ENCODE measurements around the gene SPOP. TPM values are rescaled to one million over a fixed set of nuclear protein-coding genes. Genes with fewer than 3 reads are reported as not detected.
A peak's percentile ranks its signal among the peaks of the same experiment; 100 is the strongest.

The SPOP gene
- total and polyA plus RNA-seq, 5 donors from 2014 or later: 66.3 to 123 (median 97.4) TPM

GRCh38 chr17:49633250-49633649 is 44.6 kb downstream of the SPOP start:
- no peaks in the 10 kb centered on the region for H3K27me3 Mint-ChIP-seq
- no peaks in the 10 kb centered on the region for H3K9me3 Mint-ChIP-seq
- peaks cover 25 to 65% (median 46%) of the 10 kb centered on the region in 4 donors for H3K4me1 Mint-ChIP-seq

GRCh38 chr17:49632201-49632600 is 45.7 kb downstream of the SPOP start:
- Histone ChIP-seq H3K27me3 (ENCODE audit: control insufficient read depth, insufficient read depth, low read length) (no peaks in the 10 kb centered on the region), H3K4me3 (ENCODE audit: low read depth, low read length) (no peak overlapping the region), H3K27ac (ENCODE audit: insufficient read depth, low read length, poor library complexity, severe bottlenecking) (no peak overlapping the region), H3K4me1 (ENCODE audit: control insufficient read depth, insufficient read depth, low read length, poor library complexity, severe bottlenecking) (peaks cover 7% of the 10 kb centered on the region), H3K36me3 (ENCODE audit: control insufficient read depth, insufficient read depth, low read length) (peaks cover 4% of the 10 kb centered on the region), H3K9me3 (ENCODE audit: control insufficient read depth in 2 of 2, low read length in 2 of 2) (no peaks in the 10 kb centered on the region)
- Mint-ChIP-seq H3K9me3 (no peaks in the 10 kb centered on the region), H3K27ac (no peak overlapping the region), H3K4me3 (no peak overlapping the region), H3K36me3 (peaks cover 10% of the 10 kb centered on the region), H3K4me1 (peaks cover 28 to 67% (median 48%) of the 10 kb centered on the region in 4 donors), H3K27me3 (no peaks in the 10 kb centered on the region)
- DNase-seq (no peak), ATAC-seq (ENCODE audit: low read depth in 2 of 2) (no peak)

More at GRCh38 chr17:49633250-49633649, 44.6 kb downstream of the SPOP start:
- ATAC-seq (ENCODE audit: low read depth in 2 of 2) (no peak), DNase-seq (no peak)
- Mint-ChIP-seq H3K36me3 (peaks cover 9% of the 10 kb centered on the region), H3K4me3 (no peak overlapping the region), H3K27ac (peak overlapping the region in 2 of 3 donors; percentile 29 to 35)
- no peaks in the 10 kb centered on the region for H3K27me3 ChIP-seq (ENCODE audit: control insufficient read depth, insufficient read depth, low read length)
- H3K4me1 ChIP-seq (ENCODE audit: control insufficient read depth, insufficient read depth, low read length, poor library complexity, severe bottlenecking): peaks cover 7% of the 10 kb centered on the region
- H3K4me3 ChIP-seq (ENCODE audit: low read depth, low read length): no peak overlapping the region
- H3K36me3 ChIP-seq (ENCODE audit: control insufficient read depth, insufficient read depth, low read length): peaks cover 4% of the 10 kb centered on the region
- no peaks in the 10 kb centered on the region for H3K9me3 ChIP-seq (ENCODE audit: control insufficient read depth in 2 of 2, low read length in 2 of 2)
- H3K27ac ChIP-seq (ENCODE audit: insufficient read depth, low read length, poor library complexity, severe bottlenecking): no peak overlapping the region

- peaks cover 7% of the 10 kb centered on the region for H3K4me1 ChIP-seq (ENCODE audit: control insufficient read depth, insufficient read depth, low read length, poor library complexity, severe bottlenecking)
- H3K27ac ChIP-seq (ENCODE audit: insufficient read depth, low read length, poor library complexity, severe bottlenecking): no peak overlapping the region
- DNase-seq (no peak), ATAC-seq (ENCODE audit: low read depth in 2 of 2) (no peak)
- Mint-ChIP-seq H3K4me3 (peak overlapping the region in 2 of 4 donors; percentile 4 to 14), H3K4me1 (peaks cover 28 to 66% (median 48%) of the 10 kb centered on the region in 4 donors), H3K27me3 (no peaks in the 10 kb centered on the region), H3K9me3 (no peaks in the 10 kb centered on the region), H3K36me3 (peaks cover 10% of the 10 kb centered on the region), H3K27ac (peak overlapping the region in 1 of 3 donors; percentile 55)
- peaks cover 4% of the 10 kb centered on the region for H3K36me3 ChIP-seq (ENCODE audit: control insufficient read depth, insufficient read depth, low read length)
- no peaks in the 10 kb centered on the region for H3K27me3 ChIP-seq (ENCODE audit: control insufficient read depth, insufficient read depth, low read length)
- no peaks in the 10 kb centered on the region for H3K9me3 ChIP-seq (ENCODE audit: control insufficient read depth in 2 of 2, low read length in 2 of 2)
- no peak overlapping the region for H3K4me3 ChIP-seq (ENCODE audit: low read depth, low read length)
Measured at GRCh38 chr17:49631496-49631895, 46.4 kb downstream of the SPOP start.

- DNase-seq (no peak), ATAC-seq (ENCODE audit: low read depth in 2 of 2) (no peak)
- Mint-ChIP-seq H3K4me3 (peak overlapping the region in 3 of 4 donors; percentile 4 to 38 (median 34)), H3K27ac (peak overlapping the region; percentile 47 to 67 (median 66)), H3K36me3 (peaks cover 10% of the 10 kb centered on the region), H3K9me3 (no peaks in the 10 kb centered on the region), H3K27me3 (no peaks in the 10 kb centered on the region), H3K4me1 (peaks cover 33 to 69% (median 47%) of the 10 kb centered on the region in 4 donors)
- H3K36me3 ChIP-seq (ENCODE audit: control insufficient read depth, insufficient read depth, low read length): no peaks in the 10 kb centered on the region
- H3K27ac ChIP-seq (ENCODE audit: insufficient read depth, low read length, poor library complexity, severe bottlenecking): no peak overlapping the region
- no peaks in the 10 kb centered on the region for H3K9me3 ChIP-seq (ENCODE audit: control insufficient read depth in 2 of 2, low read length in 2 of 2)
- peaks cover 7% of the 10 kb centered on the region for H3K4me1 ChIP-seq (ENCODE audit: control insufficient read depth, insufficient read depth, low read length, poor library complexity, severe bottlenecking)
- H3K4me3 ChIP-seq (ENCODE audit: low read depth, low read length): peak overlapping the region; percentile 9
- H3K27me3 ChIP-seq (ENCODE audit: control insufficient read depth, insufficient read depth, low read length): no peaks in the 10 kb centered on the region
Measured at GRCh38 chr17:49630113-49630900, 47.6 kb downstream of the SPOP start.

- Histone ChIP-seq H3K27ac (ENCODE audit: insufficient read depth, low read length, poor library complexity, severe bottlenecking) (no peak overlapping the region), H3K27me3 (ENCODE audit: control insufficient read depth, insufficient read depth, low read length) (no peaks in the 10 kb centered on the region), H3K36me3 (ENCODE audit: control insufficient read depth, insufficient read depth, low read length) (no peaks in the 10 kb centered on the region), H3K4me1 (ENCODE audit: control insufficient read depth, insufficient read depth, low read length, poor library complexity, severe bottlenecking) (peaks cover 7% of the 10 kb centered on the region), H3K9me3 (ENCODE audit: control insufficient read depth in 2 of 2, low read length in 2 of 2) (no peaks in the 10 kb centered on the region), H3K4me3 (ENCODE audit: low read depth, low read length) (no peak overlapping the region)
- DNase-seq (no peak), ATAC-seq (ENCODE audit: low read depth in 2 of 2) (no peak)
- Mint-ChIP-seq H3K36me3 (peaks cover 6% of the 10 kb centered on the region), H3K4me3 (peak overlapping the region in 1 of 4 donors; percentile 4), H3K9me3 (no peaks in the 10 kb centered on the region), H3K4me1 (peaks cover 33 to 61% (median 41%) of the 10 kb centered on the region in 4 donors), H3K27ac (no peak overlapping the region), H3K27me3 (no peaks in the 10 kb centered on the region)
Measured at GRCh38 chr17:49629447-49629846, 48.5 kb downstream of the SPOP start.

- no peaks in the 10 kb centered on the region for H3K9me3 Mint-ChIP-seq
- no peak overlapping the region for H3K4me3 ChIP-seq (ENCODE audit: low read depth, low read length)
- H3K27me3 ChIP-seq (ENCODE audit: control insufficient read depth, insufficient read depth, low read length): no peaks in the 10 kb centered on the region
- H3K4me3 Mint-ChIP-seq: no peak overlapping the region
- no peaks in the 10 kb centered on the region for H3K9me3 ChIP-seq (ENCODE audit: control insufficient read depth in 2 of 2, low read length in 2 of 2)
- H3K4me1 ChIP-seq (ENCODE audit: control insufficient read depth, insufficient read depth, low read length, poor library complexity, severe bottlenecking): no peaks in the 10 kb centered on the region
- H3K36me3 Mint-ChIP-seq: peaks cover 24% of the 10 kb centered on the region
- H3K27me3 Mint-ChIP-seq: no peaks in the 10 kb centered on the region
- peaks cover 27 to 59% (median 38%) of the 10 kb centered on the region in 4 donors for H3K4me1 Mint-ChIP-seq
- H3K27ac ChIP-seq (ENCODE audit: insufficient read depth, low read length, poor library complexity, severe bottlenecking): no peak overlapping the region
- no peak overlapping the region for H3K27ac Mint-ChIP-seq
- H3K36me3 ChIP-seq (ENCODE audit: control insufficient read depth, insufficient read depth, low read length): peaks cover 30% of the 10 kb centered on the region
- ATAC-seq (ENCODE audit: low read depth in 2 of 2) (no peak), DNase-seq (no peak)
Measured at GRCh38 chr17:49624896-49625295, 53.0 kb downstream of the SPOP start.

- peaks cover 28 to 60% (median 39%) of the 10 kb centered on the region in 4 donors for H3K4me1 Mint-ChIP-seq
- peak overlapping the region; percentile 17 to 70 (median 38) for H3K27ac Mint-ChIP-seq
- no peaks in the 10 kb centered on the region for H3K27me3 ChIP-seq (ENCODE audit: control insufficient read depth, insufficient read depth, low read length)
- no peak overlapping the region for H3K27ac ChIP-seq (ENCODE audit: insufficient read depth, low read length, poor library complexity, severe bottlenecking)
- no peak overlapping the region for H3K4me3 ChIP-seq (ENCODE audit: low read depth, low read length)
- H3K9me3 Mint-ChIP-seq: no peaks in the 10 kb centered on the region
- H3K27me3 Mint-ChIP-seq: no peaks in the 10 kb centered on the region
- no peak overlapping the region for H3K4me3 Mint-ChIP-seq
- peaks cover 10% of the 10 kb centered on the region for H3K4me1 ChIP-seq (ENCODE audit: control insufficient read depth, insufficient read depth, low read length, poor library complexity, severe bottlenecking)
- H3K9me3 ChIP-seq (ENCODE audit: control insufficient read depth in 2 of 2, low read length in 2 of 2): no peaks in the 10 kb centered on the region
- DNase-seq (no peak), ATAC-seq (ENCODE audit: low read depth in 2 of 2) (no peak)
- H3K36me3 ChIP-seq (ENCODE audit: control insufficient read depth, insufficient read depth, low read length): peaks cover 37% of the 10 kb centered on the region
- H3K36me3 Mint-ChIP-seq: peaks cover 35% of the 10 kb centered on the region
Measured at GRCh38 chr17:49621946-49622529, 55.9 kb downstream of the SPOP start.

Data from CD4-positive, CD25-positive, alpha-beta regulatory T cell (primary cell).